ENCODE results near the gene BCKDK. TPM values are rescaled to one million over a fixed set of nuclear protein-coding genes. Genes with fewer than 3 reads are reported as not detected.

The BCKDK gene
- total RNA-seq, 1 donor from 2014 or later, result 21.5 TPM

Other genes starting within 250 kb of the BCKDK start
- 22.7 and 22.8 TPM in 2 replicates for gene BCL7C, start 214.3 kb upstream of the BCKDK start, total RNA-seq
- gene CTF1, start 211.8 kb upstream of the BCKDK start, total RNA-seq, result 0.32 and 0.41 TPM in 2 replicates
- 26.6 and 27.1 TPM in 2 replicates for gene FBXL19, start 184.8 kb upstream of the BCKDK start, total RNA-seq
- gene ORAI3, start 159.3 kb upstream of the BCKDK start, total RNA-seq, result 25.7 and 27.1 TPM in 2 replicates
- gene SETD1A, start 150.6 kb upstream of the BCKDK start, total RNA-seq, result 29.7 and 30.2 TPM in 2 replicates
- gene HSD3B7, start 123.2 kb upstream of the BCKDK start, total RNA-seq, result 3.8 TPM in 2 replicates
- 0.55 and 0.59 TPM in 2 replicates for gene STX1B, start 97.7 kb upstream of the BCKDK start, total RNA-seq
- gene STX4, start 74.8 kb upstream of the BCKDK start, total RNA-seq, result 55.6 and 55.8 TPM in 2 replicates
- 11.5 and 13.6 TPM in 2 replicates for gene ZNF668, start 34.1 kb upstream of the BCKDK start, total RNA-seq
- 25.0 and 25.3 TPM in 2 replicates for gene ZNF646, start 34.0 kb upstream of the BCKDK start, total RNA-seq
- 3.6 and 5.3 TPM in 2 replicates for gene PRSS53, start 19.4 kb upstream of the BCKDK start, total RNA-seq
- 53.2 and 53.4 TPM in 2 replicates for gene VKORC1, start 13.6 kb upstream of the BCKDK start, total RNA-seq
- gene KAT8, start 9.3 kb downstream of the BCKDK start, total RNA-seq, result 56.2 and 57.3 TPM in 2 replicates
- 0.18 TPM in 1 of 2 replicates, not detected in the other for gene PRSS8, start 27.3 kb downstream of the BCKDK start, total RNA-seq
- 1.3 TPM in 2 replicates for gene PRSS36, start 41.7 kb downstream of the BCKDK start, total RNA-seq
- gene FUS, start 71.8 kb downstream of the BCKDK start, total RNA-seq, result 764 and 794 TPM in 2 replicates
- gene PYCARD, start 94.4 kb downstream of the BCKDK start, total RNA-seq, result 66.7 and 72.4 TPM in 2 replicates
- not detected in 2 replicates for gene TRIM72, start 105.7 kb downstream of the BCKDK start, total RNA-seq
- not detected in 2 replicates for gene PYDC1, start 108.7 kb downstream of the BCKDK start, total RNA-seq
- gene ITGAM, start 151.6 kb downstream of the BCKDK start, total RNA-seq, result 48.3 and 53.1 TPM in 2 replicates
- gene ITGAX, start 246.8 kb downstream of the BCKDK start, total RNA-seq, result 41.7 and 42.7 TPM in 2 replicates